ENCODE data around the gene SETD6.

The SETD6 gene

GRCh38 chr16:58471209-58471975 is 43.9 kb upstream of the SETD6 start:
- Histone ChIP-seq H3K4me3 (ENCODE audit: severe bottlenecking) (no peak overlapping the region), H3K36me3 (ENCODE audit: low read depth) (no peaks in the 10 kb centered on the region), H3K27ac (ENCODE audit: poor library complexity, severe bottlenecking) (no peak overlapping the region), H3K4me1 (ENCODE audit: insufficient read depth, poor library complexity, severe bottlenecking) (no peaks in the 10 kb centered on the region), H3K9me3 (ENCODE audit: severe bottlenecking) (no peaks in the 10 kb centered on the region), H3K27me3 (ENCODE audit: insufficient read depth, poor library complexity, severe bottlenecking) (peaks cover 2% of the 10 kb centered on the region)
- DNase-seq (ENCODE audit: low spot score): no peak
- ATAC-seq (ENCODE audit: low read depth): no peak
- no peak for TF ChIP-seq CTCF (IDR thresholded peaks at IDR 0.05; ENCODE audit: poor library complexity, severe bottlenecking)

GRCh38 chr16:58472266-58472665 is 43.1 kb upstream of the SETD6 start:
- Histone ChIP-seq H3K4me3 (ENCODE audit: severe bottlenecking) (no peak overlapping the region), H3K4me1 (ENCODE audit: insufficient read depth, poor library complexity, severe bottlenecking) (no peaks in the 10 kb centered on the region), H3K27ac (ENCODE audit: poor library complexity, severe bottlenecking) (no peak overlapping the region), H3K36me3 (ENCODE audit: low read depth) (no peaks in the 10 kb centered on the region), H3K27me3 (ENCODE audit: insufficient read depth, poor library complexity, severe bottlenecking) (no peaks in the 10 kb centered on the region), H3K9me3 (ENCODE audit: severe bottlenecking) (no peaks in the 10 kb centered on the region)
- DNase-seq (ENCODE audit: low spot score) (no peak), ATAC-seq (ENCODE audit: low read depth) (no peak)
- TF ChIP-seq CTCF (IDR thresholded peaks at IDR 0.05; ENCODE audit: poor library complexity, severe bottlenecking): no peak

GRCh38 chr16:58472827-58473226 is 42.5 kb upstream of the SETD6 start:
- Histone ChIP-seq H3K36me3 (ENCODE audit: low read depth) (no peaks in the 10 kb centered on the region), H3K4me3 (ENCODE audit: severe bottlenecking) (no peak overlapping the region), H3K9me3 (ENCODE audit: severe bottlenecking) (no peaks in the 10 kb centered on the region), H3K4me1 (ENCODE audit: insufficient read depth, poor library complexity, severe bottlenecking) (no peaks in the 10 kb centered on the region), H3K27me3 (ENCODE audit: insufficient read depth, poor library complexity, severe bottlenecking) (no peaks in the 10 kb centered on the region), H3K27ac (ENCODE audit: poor library complexity, severe bottlenecking) (no peak overlapping the region)
- no peak for TF ChIP-seq CTCF (IDR thresholded peaks at IDR 0.05; ENCODE audit: poor library complexity, severe bottlenecking)
- no peak for ATAC-seq (ENCODE audit: low read depth)
- DNase-seq (ENCODE audit: low spot score): no peak

- Histone ChIP-seq H3K9me3 (ENCODE audit: severe bottlenecking) (no peaks in the 10 kb centered on the region), H3K4me1 (ENCODE audit: insufficient read depth, poor library complexity, severe bottlenecking) (no peaks in the 10 kb centered on the region), H3K27ac (ENCODE audit: poor library complexity, severe bottlenecking) (no peak overlapping the region), H3K36me3 (ENCODE audit: low read depth) (no peaks in the 10 kb centered on the region), H3K4me3 (ENCODE audit: severe bottlenecking) (no peak overlapping the region), H3K27me3 (ENCODE audit: insufficient read depth, poor library complexity, severe bottlenecking) (no peaks in the 10 kb centered on the region)
- DNase-seq (ENCODE audit: low spot score): no peak
- ATAC-seq (ENCODE audit: low read depth): no peak
- no peak for TF ChIP-seq CTCF (IDR thresholded peaks at IDR 0.05; ENCODE audit: poor library complexity, severe bottlenecking)
Measured at GRCh38 chr16:58474296-58474695, 41.0 kb upstream of the SETD6 start.

GRCh38 chr16:58475091-58475619 is 40.2 kb upstream of the SETD6 start:
- Histone ChIP-seq H3K27ac (ENCODE audit: poor library complexity, severe bottlenecking) (no peak overlapping the region), H3K4me1 (ENCODE audit: insufficient read depth, poor library complexity, severe bottlenecking) (no peaks in the 10 kb centered on the region), H3K27me3 (ENCODE audit: insufficient read depth, poor library complexity, severe bottlenecking) (no peaks in the 10 kb centered on the region), H3K4me3 (ENCODE audit: severe bottlenecking) (no peak overlapping the region), H3K36me3 (ENCODE audit: low read depth) (no peaks in the 10 kb centered on the region), H3K9me3 (ENCODE audit: severe bottlenecking) (no peaks in the 10 kb centered on the region)
- ATAC-seq (ENCODE audit: low read depth): no peak
- no peak for DNase-seq (ENCODE audit: low spot score)
- TF ChIP-seq CTCF (IDR thresholded peaks at IDR 0.05; ENCODE audit: poor library complexity, severe bottlenecking): no peak
